Left lung (tissue), 10 donors: ENCODE results near the gene NAP1L4. TPM values are rescaled to one million over a fixed set of nuclear protein-coding genes. Genes with fewer than 3 reads are reported as not detected.

Source experiments
- ATAC-seq: fragments of 200-7000 bp; cut with Tn5 transposase; one replicate; pipeline ENCODE4 v1.9.1; 2020; ENCODE audit warnings: moderate library complexity
- DNase-seq, 4 donors: peaks; one replicate each; pipeline ENCODE4 v3.0.0-alpha.2; 2013 to 2020
- H3K27ac ChIP-seq, 2 donors: fragments of 200-600 bp; sonication (generic) in 1 of 2; one replicate each; pipeline versions ENCODE4 v1.5.0 to v1.8.0; 2020 to 2021
- H3K27me3 ChIP-seq, 2 donors: fragments of 200-600 bp; sonication (generic) in 1 of 2; one replicate each; pipeline versions ENCODE4 v1.5.0 to v1.8.0; 2020 to 2021
- H3K36me3 ChIP-seq, 2 donors: fragments of 200-600 bp; sonication (generic) in 1 of 2; one replicate each; pipeline versions ENCODE4 v1.5.0 to v1.8.0; 2020 to 2021
- H3K4me1 ChIP-seq, 2 donors: fragments of 200-600 bp; one replicate each; pipeline ENCODE4 v1.8.0; 2021
- H3K4me3 ChIP-seq, 2 donors: fragments of 200-600 bp; sonication (generic) in 1 of 2; one replicate each; pipeline versions ENCODE4 v1.5.0 to v1.8.0; 2020 to 2021; ENCODE audit warnings: mild to moderate bottlenecking in 1 of 2
- H3K9me3 ChIP-seq, 2 donors: fragments of 200-600 bp; sonication (generic) in 1 of 2; one replicate each; pipeline versions ENCODE4 v1.5.0 to v1.8.0; 2020 to 2021
- intact Hi-C, 2 donors: fragments of 100-400 bp; cut with DNase I; formaldehyde crosslinking; loops; one replicate each; pipeline versions ENCODE4 v1.11.2 to v1.14.2; 2022
- polyA plus RNA-seq, 6 donors: library from polyadenylated mRNA; unstranded; fragments of 120-200 nt; gene quantifications; one replicate each; pipeline ENCODE4 v1.2.1, GENCODE V29; 2013; ENCODE audit not compliant: insufficient read length in 6 of 6
- total RNA-seq, 2 donors: library from RNA; stranded (reverse); fragmentation: NEBNext Ultra II Directional; extraction: Animal tissue kit (Norgen Biotek cat#: 25700); gene quantifications; one replicate each; pipeline ENCODE4 v1.2.1, GENCODE V29; 2021
- TF ChIP-seq, protein P1 (sequence below), 2 donors: fragments of 200-600 bp; sonication (generic) in 1 of 2; IDR thresholded peaks; one replicate each; pipeline versions ENCODE4 v1.5.0 to v1.8.0; 2021; ENCODE audit warnings: antibody characterized with exemption in 2 of 2
- donor health status: DM: no; HTN: yes; CAD: no.
- donor health status: DM: no; HTN: no; CAD: no.

NAP1L4 gene
- total and polyA plus RNA-seq, 8 donors = 101 to 204 (median 180) TPM

DNA sequence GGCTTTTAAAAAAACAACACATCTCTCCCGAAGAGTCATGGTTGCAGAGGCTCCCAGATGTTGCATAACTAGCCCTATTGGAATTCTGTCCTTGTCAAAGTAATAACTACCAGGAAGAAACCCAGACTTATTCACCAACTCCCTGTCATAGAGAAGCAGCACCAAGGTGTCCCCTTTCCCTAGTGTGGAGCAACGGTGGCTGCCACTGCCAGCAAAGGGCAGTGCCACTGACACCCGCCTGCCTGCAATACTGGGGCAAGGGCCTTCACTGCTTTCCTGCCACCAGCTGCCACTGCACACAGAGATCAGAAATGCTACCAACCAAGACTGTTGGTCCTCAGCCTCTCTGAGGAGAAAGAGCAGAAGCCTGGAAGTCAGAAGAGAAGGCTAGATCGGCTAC lies 27.3 kb downstream of the NAP1L4 start:
- H3K4me1 ChIP-seq = no peaks in the 10 kb centered on the region
- H3K9me3 ChIP-seq = no peaks in the 10 kb centered on the region
- DNase-seq = no peak
- peaks cover 0 to 100% of the 10 kb centered on the region in 2 donors for H3K36me3 ChIP-seq
- intact Hi-C loops = no loop called here
- H3K4me3 ChIP-seq = no peak overlapping the region
- ATAC-seq = no peak
- TF ChIP-seq, protein P1, sequence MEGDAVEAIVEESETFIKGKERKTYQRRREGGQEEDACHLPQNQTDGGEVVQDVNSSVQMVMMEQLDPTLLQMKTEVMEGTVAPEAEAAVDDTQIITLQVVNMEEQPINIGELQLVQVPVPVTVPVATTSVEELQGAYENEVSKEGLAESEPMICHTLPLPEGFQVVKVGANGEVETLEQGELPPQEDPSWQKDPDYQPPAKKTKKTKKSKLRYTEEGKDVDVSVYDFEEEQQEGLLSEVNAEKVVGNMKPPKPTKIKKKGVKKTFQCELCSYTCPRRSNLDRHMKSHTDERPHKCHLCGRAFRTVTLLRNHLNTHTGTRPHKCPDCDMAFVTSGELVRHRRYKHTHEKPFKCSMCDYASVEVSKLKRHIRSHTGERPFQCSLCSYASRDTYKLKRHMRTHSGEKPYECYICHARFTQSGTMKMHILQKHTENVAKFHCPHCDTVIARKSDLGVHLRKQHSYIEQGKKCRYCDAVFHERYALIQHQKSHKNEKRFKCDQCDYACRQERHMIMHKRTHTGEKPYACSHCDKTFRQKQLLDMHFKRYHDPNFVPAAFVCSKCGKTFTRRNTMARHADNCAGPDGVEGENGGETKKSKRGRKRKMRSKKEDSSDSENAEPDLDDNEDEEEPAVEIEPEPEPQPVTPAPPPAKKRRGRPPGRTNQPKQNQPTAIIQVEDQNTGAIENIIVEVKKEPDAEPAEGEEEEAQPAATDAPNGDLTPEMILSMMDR (IDR thresholded peaks at IDR 0.05) = no peak
- no peaks in the 10 kb centered on the region for H3K27me3 ChIP-seq
- no peak overlapping the region for H3K27ac ChIP-seq

DNA sequence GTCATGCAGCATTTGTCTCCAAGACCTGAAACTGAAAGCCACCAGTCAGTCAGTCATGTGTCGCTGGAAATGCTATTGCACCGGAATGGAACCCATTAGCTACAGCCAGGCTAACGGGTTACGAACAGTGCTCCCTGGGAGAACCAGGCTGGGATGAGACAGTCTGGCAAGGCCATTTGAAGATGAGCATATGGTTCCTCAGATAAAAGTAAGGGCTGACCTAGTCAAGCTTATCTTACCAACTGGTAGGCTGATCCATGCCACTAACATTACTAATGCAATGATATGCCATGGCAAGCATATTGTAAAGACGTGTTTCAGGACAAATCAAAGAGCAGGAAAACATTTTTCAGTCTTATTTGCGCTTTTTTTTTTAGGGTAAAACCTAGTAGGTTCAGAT lies 28.4 kb downstream of the NAP1L4 start:
- Histone ChIP-seq H3K4me1 (peaks cover 0 to 4% of the 10 kb centered on the region in 2 donors), H3K27ac (no peak overlapping the region), H3K27me3 (no peaks in the 10 kb centered on the region), H3K36me3 (peaks cover 0 to 100% of the 10 kb centered on the region in 2 donors), H3K4me3 (no peak overlapping the region), H3K9me3 (no peaks in the 10 kb centered on the region)
- intact Hi-C loops = no loop called here
- ATAC-seq = no peak
- TF ChIP-seq, protein P1 (IDR thresholded peaks at IDR 0.05) = no peak
- DNase-seq = no peak

- Histone ChIP-seq H3K27ac (no peak overlapping the region), H3K36me3 (peaks cover 0 to 100% of the 10 kb centered on the region in 2 donors), H3K27me3 (no peaks in the 10 kb centered on the region), H3K4me1 (peaks cover 0 to 9% of the 10 kb centered on the region in 2 donors), H3K4me3 (no peak overlapping the region), H3K9me3 (no peaks in the 10 kb centered on the region)
- no peak for ATAC-seq
- no peak for DNase-seq
- TF ChIP-seq, protein P1 (IDR thresholded peaks at IDR 0.05) = no peak
- intact Hi-C loops = no loop called here
These were observed 28.9 kb downstream of the NAP1L4 start for GRCh38 chr11:2963112-2963754.

DNA sequence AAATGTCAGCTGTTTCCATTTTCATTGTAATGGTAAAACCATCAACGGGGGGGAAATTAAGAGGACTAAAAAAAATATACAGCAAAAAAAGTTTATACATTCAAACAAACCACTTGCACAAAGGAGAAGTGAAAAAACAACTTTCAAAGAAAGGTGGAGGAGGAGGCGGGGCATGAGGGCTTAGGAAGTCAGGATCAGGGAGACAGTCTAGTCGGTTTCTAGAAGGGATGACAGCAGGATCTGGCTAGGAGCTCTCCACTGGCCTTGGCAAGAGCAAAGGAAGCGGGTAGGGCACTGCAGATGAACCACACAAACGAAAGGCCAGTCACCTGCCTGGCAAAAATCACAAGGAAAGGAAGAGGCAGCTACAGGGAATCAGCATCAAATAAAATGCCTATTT lies 31.0 kb downstream of the NAP1L4 start:
- H3K4me1 ChIP-seq = peaks cover 0 to 13% of the 10 kb centered on the region in 2 donors
- TF ChIP-seq, protein P1 (IDR thresholded peaks at IDR 0.05) = no peak
- DNase-seq = no peak
- ATAC-seq = no peak
- H3K4me3 ChIP-seq = no peak overlapping the region
- H3K27ac ChIP-seq = no peak overlapping the region
- H3K27me3 ChIP-seq = no peaks in the 10 kb centered on the region
- intact Hi-C loops = no loop called here
- peaks cover 0 to 100% of the 10 kb centered on the region in 2 donors for H3K36me3 ChIP-seq
- no peaks in the 10 kb centered on the region for H3K9me3 ChIP-seq

DNA sequence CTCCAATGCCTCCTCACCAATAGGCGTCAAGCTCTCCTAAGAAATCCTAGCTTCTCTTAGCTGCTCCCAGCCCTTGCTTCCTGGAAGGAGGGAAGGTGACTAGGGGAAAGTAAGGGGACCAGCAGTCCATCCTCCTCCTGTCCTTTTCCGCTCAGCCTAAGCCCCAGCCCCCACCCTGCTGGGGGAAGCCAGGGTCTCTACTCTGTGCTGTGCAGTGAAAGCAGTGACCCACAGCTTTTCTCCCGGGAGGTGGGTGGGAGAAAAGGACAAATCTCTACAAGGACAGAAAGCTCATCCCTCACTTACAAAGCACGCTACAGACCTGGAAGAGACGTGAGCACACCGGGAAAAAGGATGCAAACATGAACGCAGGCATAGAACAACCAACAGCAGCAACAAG lies 32.0 kb downstream of the NAP1L4 start:
- H3K4me3 ChIP-seq = no peak overlapping the region
- H3K27me3 ChIP-seq = no peaks in the 10 kb centered on the region
- peaks cover 0 to 100% of the 10 kb centered on the region in 2 donors for H3K36me3 ChIP-seq
- TF ChIP-seq, protein P1 (IDR thresholded peaks at IDR 0.05) = no peak
- no peaks in the 10 kb centered on the region for H3K9me3 ChIP-seq
- no peak overlapping the region for H3K27ac ChIP-seq
- intact Hi-C loops = no loop called here
- DNase-seq (no peak), ATAC-seq (no peak)
- H3K4me1 ChIP-seq = peaks cover 0 to 13% of the 10 kb centered on the region in 2 donors
